ENCODE data around the gene TYROBP.
"Not testable (repeated sequence)": the region's sequence is repeated elsewhere in the genome, so short reads cannot be mapped to it uniquely, and the experiment has no call there.

TYROBP gene

GRCh38 chr19:35899547-35900214, 8.4 kb downstream of the TYROBP start:
- DNase-seq (ENCODE audit: low spot score), result peak; percentile 92

GRCh38 chr19:35898499-35898809, 9.6 kb downstream of the TYROBP start:
- DNase-seq (ENCODE audit: low spot score), result no peak

GRCh38 chr19:35897706-35898451, 10.2 kb downstream of the TYROBP start:
- DNase-seq (ENCODE audit: low spot score), result no peak

- no peak for DNase-seq (ENCODE audit: low spot score)
Measured at GRCh38 chr19:35896643-35897040, 11.5 kb downstream of the TYROBP start.

- no peak for DNase-seq (ENCODE audit: low spot score)
Measured at GRCh38 chr19:35895911-35896642, 12.0 kb downstream of the TYROBP start.

GRCh38 chr19:35894342-35894741, 13.8 kb downstream of the TYROBP start:
- no peak for DNase-seq (ENCODE audit: low spot score)

- DNase-seq (ENCODE audit: low spot score), result not testable (repeated sequence)
Measured at GRCh38 chr19:35891819-35892218, 16.3 kb downstream of the TYROBP start.

- no peak for DNase-seq (ENCODE audit: low spot score)
Measured at GRCh38 chr19:35890113-35890650, 17.9 kb downstream of the TYROBP start.

- DNase-seq (ENCODE audit: low spot score), result no peak
Measured at GRCh38 chr19:35889370-35890112, 18.6 kb downstream of the TYROBP start.

GRCh38 chr19:35888398-35888797, 19.7 kb downstream of the TYROBP start:
- DNase-seq (ENCODE audit: low spot score), result no peak

- no peak for DNase-seq (ENCODE audit: low spot score)
Measured at GRCh38 chr19:35887197-35887596, 20.9 kb downstream of the TYROBP start.

GRCh38 chr19:35885904-35886303, 22.2 kb downstream of the TYROBP start:
- DNase-seq (ENCODE audit: low spot score), result no peak

- DNase-seq (ENCODE audit: low spot score), result no peak
Measured at GRCh38 chr19:35885225-35885738, 22.8 kb downstream of the TYROBP start.

GRCh38 chr19:35883882-35884281, 24.2 kb downstream of the TYROBP start:
- DNase-seq (ENCODE audit: low spot score), result no peak

GRCh38 chr19:35882114-35882832, 25.8 kb downstream of the TYROBP start:
- peak; percentile 73 for DNase-seq (ENCODE audit: low spot score)

- peak; percentile 89 for DNase-seq (ENCODE audit: low spot score)
Measured at GRCh38 chr19:35879770-35880317, 28.3 kb downstream of the TYROBP start.

GRCh38 chr19:35879068-35879467, 29.0 kb downstream of the TYROBP start:
- DNase-seq (ENCODE audit: low spot score), result no peak

GRCh38 chr19:35874392-35874930, 33.6 kb downstream of the TYROBP start:
- DNase-seq (ENCODE audit: low spot score), result no peak

- no peak for DNase-seq (ENCODE audit: low spot score)
Measured at GRCh38 chr19:35872180-35872579, 35.9 kb downstream of the TYROBP start.

- no peak for DNase-seq (ENCODE audit: low spot score)
Measured at GRCh38 chr19:35871611-35872010, 36.5 kb downstream of the TYROBP start.

GRCh38 chr19:35870798-35871197, 37.3 kb downstream of the TYROBP start:
- no peak for DNase-seq (ENCODE audit: low spot score)

Data from kidney tubule cell (primary cell).